ENCODE measurements around the gene CRHR1.

DNA sequence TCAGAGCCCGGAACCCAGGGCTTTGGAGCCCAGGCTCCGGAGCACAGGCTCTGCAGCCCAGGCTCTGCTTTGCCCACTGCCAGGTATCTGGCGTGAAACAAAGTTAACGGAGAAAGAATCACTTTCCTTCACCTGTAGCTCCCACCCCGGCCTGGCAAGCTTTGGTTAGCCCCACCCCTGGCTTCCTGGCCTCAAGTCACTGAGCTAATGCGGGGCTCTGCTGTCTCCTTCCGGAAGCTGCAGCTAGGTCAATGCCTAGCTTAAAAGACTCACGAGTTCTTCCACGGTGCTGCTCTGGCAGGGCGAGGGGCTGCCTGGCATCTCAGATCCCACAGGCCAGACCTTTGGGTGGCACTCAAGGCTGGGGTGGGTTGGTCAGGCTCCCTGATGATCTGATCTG lies 39.5 kb downstream of the CRHR1 start:
- TF ChIP-seq CTCF (conservative IDR thresholded peaks at IDR 0.05 in 1 of 2, IDR thresholded peaks at IDR 0.05 in 1 of 2; ENCODE audit: extremely low read depth in 1 of 2, insufficient read depth in 1 of 2, low read depth in 1 of 2, low read length in 2 of 2) = no peak
- no peak for TF ChIP-seq EZH2 (IDR thresholded peaks at IDR 0.05; ENCODE audit: borderline replicate concordance, low read length)

Measured in mammary epithelial cell (primary cell).